Measurements from ENCODE around the gene SLC2A6.

Gene SLC2A6, protein sequence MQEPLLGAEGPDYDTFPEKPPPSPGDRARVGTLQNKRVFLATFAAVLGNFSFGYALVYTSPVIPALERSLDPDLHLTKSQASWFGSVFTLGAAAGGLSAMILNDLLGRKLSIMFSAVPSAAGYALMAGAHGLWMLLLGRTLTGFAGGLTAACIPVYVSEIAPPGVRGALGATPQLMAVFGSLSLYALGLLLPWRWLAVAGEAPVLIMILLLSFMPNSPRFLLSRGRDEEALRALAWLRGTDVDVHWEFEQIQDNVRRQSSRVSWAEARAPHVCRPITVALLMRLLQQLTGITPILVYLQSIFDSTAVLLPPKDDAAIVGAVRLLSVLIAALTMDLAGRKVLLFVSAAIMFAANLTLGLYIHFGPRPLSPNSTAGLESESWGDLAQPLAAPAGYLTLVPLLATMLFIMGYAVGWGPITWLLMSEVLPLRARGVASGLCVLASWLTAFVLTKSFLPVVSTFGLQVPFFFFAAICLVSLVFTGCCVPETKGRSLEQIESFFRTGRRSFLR

DNA sequence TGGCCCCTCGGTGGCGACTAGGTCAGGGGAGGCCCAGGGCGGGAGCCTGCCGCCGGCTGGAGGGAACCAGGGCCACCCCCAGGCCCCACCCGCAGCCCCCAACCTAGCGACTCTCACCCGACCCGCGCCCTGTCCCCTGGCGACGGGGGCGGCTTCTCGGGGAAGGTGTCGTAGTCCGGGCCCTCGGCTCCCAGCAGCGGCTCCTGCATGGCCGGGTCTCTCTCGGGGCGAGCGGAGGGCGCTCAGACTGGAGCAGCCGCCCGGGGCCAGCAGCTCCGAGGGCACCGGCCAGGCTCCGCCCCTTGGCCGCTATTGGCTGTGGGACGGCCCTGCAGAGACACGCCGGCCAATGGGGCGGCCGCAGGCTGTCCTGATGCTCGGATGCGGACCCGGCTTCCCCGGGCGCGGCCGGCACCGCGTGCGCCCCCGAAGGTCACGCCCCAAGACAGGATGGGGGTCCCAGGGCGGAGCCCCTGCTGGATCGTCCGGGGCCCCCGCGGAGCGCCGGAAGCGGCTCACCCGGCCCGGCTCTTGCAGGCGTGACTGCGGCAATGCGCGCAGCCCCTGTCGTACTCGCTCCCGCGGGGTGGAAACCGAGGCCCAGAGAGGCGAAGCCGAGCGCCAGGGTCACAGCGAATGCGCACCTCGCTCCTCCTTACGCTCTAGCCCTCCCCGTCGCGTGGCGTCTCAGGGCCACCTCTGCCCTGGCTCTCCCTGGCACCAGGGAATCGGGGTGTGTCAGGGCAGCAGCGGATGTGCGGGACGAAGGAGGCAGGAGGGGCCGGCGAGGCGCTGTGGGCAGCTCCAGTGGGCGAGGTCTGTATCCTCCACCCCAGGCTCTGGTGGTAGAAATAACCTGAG, at the start of gene SLC2A6:
TSS of gene SLC2A6 (minus strand) at position 249 of the 861 bp plus-strand sequence. CDS start at position 209, 40 bp downstream.
- DNase-seq: peak; percentile 92

GRCh38 chr9:133528001-133528875, 49.3 kb upstream of the SLC2A6 start:
- DNase-seq: no peak

DNA sequence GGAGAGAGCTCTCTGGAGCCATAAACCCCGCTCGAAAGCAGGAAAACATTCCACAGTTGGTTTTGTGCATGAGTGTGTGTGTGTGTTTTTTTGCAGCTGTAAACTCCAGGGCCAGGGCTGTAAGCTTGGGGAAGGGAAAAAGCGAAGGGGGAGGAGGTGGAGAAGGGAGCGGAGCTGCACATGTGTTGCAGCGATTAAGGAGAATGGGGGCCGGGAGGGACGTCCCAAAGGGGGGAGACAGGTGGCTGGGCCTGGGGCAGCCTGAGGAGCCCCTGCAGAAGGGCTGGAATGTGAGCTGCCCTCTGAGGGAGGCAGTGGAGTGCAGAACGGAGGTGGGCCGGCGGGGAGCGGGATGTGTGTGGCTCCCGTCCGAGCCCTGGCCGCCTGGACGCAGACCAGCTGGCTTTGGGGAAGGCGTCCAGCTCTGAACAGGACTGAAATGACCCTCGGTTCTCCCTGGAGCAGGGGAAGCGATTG, 48.6 kb upstream of the SLC2A6 start:
- DNase-seq: no peak

DNA sequence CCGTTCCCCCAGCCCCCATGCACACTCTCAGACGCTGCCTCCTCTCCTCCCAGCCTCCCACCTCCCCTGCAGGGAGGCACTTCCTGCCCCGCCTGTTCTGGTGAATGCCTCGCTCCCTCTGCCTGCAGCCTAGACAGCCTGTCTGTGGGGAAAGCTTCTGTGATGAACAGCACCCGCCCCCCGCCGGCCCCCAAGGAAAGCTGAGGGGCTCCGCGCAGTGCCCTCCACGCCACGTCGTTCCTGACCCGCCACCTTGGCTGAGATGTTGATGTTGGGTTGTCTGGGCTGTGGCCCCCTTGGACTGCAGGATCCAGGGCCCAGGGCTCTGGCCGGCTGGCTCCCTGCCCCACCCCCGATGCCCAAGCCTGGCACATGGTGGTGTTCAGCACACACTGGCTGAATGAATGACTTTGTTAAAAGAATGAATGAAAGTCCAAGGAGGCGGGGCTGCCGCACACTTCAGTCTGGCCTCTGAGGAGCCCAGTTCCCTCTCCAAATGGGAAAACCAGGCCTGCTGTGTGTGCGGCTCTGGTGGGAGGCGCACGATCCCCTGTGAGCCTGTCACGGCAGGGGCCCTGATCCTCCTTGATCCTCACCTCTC, 47.9 kb upstream of the SLC2A6 start:
- DNase-seq: no peak

- no peak for DNase-seq
Observed at GRCh38 chr9:133525677-133526076, 46.8 kb upstream of the SLC2A6 start.

DNA sequence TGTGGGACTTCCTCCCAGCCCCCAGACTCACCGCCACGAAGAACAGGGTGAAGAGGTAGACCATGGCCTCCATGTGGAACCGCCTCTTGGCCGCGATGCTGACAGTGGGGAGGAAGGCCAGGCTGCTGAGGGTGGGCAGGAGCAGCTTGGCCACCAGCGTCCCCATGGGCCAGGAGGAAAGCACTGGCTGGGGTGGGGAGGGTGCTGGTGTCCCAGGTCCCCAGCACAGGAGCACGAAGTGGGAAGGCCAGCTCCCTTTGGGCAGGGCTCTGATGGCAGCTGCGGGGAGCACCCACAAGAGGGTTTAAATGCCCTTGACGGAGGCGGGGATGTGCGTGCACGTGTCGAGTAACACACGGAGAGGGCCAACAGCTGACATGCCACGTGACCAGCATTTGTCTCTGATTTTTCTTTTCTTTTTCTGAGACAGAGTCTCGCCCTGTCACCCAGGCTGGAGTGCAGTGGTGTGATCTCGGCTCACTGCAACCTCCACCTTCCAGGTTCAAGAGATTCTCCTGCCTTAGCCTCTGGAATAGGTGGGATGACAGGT, 45.9 kb upstream of the SLC2A6 start, which contains the start of gene MYMK:
TSS of gene MYMK (minus strand) at position 281 of the 550 bp plus-strand sequence. CDS start at position 166, 115 bp downstream.
- no peak for DNase-seq

DNA sequence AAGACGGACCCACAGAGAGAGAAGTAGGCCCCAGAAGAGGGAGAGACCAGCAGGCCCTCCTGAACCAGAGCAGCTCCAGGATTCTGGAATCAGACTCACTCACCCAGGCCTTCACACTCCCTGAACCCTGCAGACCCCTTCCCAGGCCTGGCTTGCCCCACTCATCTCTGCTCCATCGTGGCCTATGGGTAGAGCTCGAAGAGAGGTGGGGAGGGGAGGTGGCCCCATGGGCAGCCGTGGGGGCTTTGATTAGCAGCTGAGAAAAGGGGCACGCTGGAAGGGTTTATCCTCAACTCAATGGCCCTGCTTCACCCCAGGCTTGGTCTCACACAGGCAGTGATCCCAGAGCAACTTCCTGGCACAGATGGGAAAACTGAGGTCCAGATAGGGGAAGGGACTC, 45.2 kb upstream of the SLC2A6 start:
- no peak for DNase-seq

DNA sequence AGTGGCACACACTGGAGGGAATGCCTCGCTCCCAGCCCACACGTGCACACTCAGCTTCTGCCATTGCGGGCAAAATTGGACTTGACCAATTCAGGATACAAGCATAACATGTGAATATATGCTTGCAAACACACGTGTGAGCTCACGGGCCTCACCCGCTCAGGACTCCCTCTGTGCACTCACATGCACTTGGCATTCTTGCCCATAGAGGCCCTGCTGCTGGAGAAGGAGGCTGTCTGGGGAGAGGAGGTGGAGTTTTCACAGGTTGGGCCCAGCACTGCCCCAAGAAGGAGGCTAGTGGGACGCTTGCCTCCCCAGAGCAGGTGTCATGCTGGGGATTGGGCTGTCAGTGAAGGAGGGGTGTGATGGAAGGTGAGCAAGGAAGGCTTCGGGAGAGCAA, 44.2 kb upstream of the SLC2A6 start:
- no peak for DNase-seq

- DNase-seq: no peak
Observed at GRCh38 chr9:133522073-133522910, 43.4 kb upstream of the SLC2A6 start.

- DNase-seq: no peak
Observed at GRCh38 chr9:133521122-133522072, 42.5 kb upstream of the SLC2A6 start.

- no peak for DNase-seq
Observed at GRCh38 chr9:133520121-133520835, 41.4 kb upstream of the SLC2A6 start.

- DNase-seq: no peak
Observed at GRCh38 chr9:133519693-133520092, 40.8 kb upstream of the SLC2A6 start.

DNA sequence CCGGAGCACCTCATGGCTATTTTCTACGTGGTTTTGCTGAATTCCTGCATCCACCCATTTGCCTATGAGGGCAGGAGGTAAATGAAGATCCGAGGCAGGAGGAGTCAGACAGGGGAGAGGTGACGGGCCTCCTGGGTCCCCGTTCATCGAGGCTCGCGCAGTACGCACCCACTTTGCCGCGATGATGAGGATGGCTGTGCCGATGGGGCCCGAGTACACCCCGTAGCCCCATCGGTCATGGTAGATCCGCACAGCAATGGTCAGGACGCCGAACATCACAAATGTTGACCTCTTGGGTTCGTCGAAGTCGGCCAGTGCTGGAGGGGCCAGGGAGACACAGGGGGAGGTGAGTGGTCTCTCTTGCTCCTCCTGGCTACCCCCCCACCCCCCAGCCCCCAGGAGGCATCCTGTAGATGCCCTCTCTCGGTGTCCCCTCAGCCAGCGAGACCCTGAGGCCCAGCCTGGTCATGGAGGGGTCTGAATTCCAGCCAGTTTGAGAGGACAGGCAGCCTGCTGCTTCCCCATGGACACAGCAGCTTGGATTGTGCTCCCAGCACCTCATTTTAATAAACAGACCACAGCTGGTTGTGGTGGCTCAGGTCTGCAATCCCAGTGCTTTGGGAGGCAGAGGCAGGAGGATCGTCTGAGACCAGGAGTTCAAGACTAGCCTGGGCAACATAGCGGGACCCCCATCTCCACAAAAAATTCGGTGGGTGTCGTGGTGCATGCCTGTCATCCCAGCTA, 40.0 kb upstream of the SLC2A6 start:
- no peak for DNase-seq

DNA sequence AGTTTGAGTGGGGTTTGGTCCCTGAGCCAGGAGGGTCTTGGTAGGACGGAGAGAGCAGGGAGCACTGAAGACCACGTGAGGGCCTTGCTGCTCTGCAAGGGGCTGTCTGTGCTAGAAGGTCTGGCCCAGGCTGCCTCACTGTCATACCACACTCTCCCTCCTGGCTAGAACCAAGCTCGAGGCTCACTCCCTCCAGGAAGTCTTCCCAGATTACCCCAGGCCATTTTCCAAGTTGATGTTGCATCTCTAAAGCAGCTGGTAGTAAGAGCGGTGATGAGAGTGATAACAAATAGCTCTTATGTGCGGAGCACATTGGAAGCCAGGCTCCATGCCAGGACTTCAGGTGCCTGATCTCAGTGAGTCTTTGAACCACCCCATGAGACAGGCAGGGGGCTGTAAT, 39.3 kb upstream of the SLC2A6 start:
- no peak for DNase-seq

GRCh38 chr9:133517711-133518110, 38.8 kb upstream of the SLC2A6 start:
- no peak for DNase-seq

DNA sequence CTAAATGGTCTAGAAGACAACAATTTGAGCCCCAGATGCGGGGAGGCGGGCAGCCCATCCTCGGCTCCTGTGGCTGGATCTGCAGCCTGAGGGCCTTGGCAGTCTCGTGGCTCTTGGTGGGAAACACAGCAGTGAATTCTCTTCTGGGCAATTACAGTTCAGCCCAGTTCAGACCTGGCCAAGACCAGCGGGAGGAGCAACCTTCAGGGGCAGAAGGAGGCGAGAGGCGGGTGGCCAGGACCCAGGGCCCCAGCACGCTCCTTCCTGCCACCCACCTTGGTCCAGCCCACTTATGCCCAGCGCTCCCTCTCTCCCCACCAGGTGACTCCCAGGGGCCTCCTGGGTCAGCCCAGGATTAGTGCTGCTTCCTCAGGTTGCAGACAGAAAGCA, 38.1 kb upstream of the SLC2A6 start:
- no peak for DNase-seq

DNA sequence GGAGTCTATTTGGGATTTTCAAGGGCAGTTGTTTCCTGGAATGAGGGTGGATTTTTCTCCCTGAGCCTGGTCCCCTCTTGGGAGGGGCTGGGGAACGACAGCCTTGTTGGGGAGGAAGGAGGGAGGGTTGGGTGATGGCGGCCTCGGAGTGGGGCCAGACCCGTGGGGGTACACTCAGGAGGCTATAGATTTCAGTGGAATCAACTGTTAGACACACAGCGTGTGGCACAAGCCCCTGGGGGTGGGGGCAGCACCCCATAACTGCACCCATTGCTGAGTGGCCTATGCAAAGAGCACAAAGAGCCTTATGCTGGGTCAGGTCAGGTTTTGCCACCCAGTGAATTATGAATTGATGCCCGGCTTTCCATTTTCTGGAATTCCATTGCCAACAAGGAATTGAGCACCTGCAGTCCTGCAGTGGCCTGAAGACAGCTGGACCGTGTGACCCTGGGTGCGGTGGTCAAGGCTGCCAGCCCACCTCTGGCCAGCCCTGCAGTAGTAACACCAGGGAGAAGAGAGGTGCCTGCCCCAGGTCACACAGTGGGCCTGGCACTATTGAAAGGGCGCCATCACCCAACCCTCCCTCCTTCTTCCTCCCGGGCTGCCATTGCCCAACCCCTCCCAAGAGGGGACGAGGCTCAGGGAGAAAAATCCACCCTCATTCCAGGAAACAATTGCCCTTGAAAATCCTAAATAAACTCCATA, 37.5 kb upstream of the SLC2A6 start:
- no peak for DNase-seq

Measured in inflammatory macrophage treated with lipopolysaccharide for 1 hour (primary cell).